Measurements from ENCODE around the gene HDDC3. TPM values are rescaled to one million over a fixed set of nuclear protein-coding genes. Genes with fewer than 3 reads are reported as not detected.

HDDC3 gene
- total RNA-seq, 2 experiments from 2014 or later, result 34.2 to 35.6 TPM

- ATAC-seq (no peak), DNase-seq (no peak)
- POLR2A ChIA-PET, result interaction anchor here (1.2 kb wide), 2 partner anchors 16 to 31 kb away, joined by 3 to 5 read pairs; no protein-coding TSS in a partner anchor
- intact Hi-C loops (cut with micrococcal nuclease), result no loop called here
- CTCF ChIA-PET, result interaction anchor here (1.4 kb wide), 1 partner anchor 29 kb away, joined by 5 read pairs; no protein-coding TSS in a partner anchor
- TF ChIP-seq CTCF (IDR thresholded peaks at IDR 0.05), result no peak
- H3K4me3 Mint-ChIP-seq, result no peak overlapping the region
- peaks cover 57% of the 10 kb centered on the region for H3K36me3 Mint-ChIP-seq (ENCODE audit: low read depth)
- no peaks in the 10 kb centered on the region for H3K27me3 Mint-ChIP-seq
- H3K9me3 Mint-ChIP-seq, result no peaks in the 10 kb centered on the region
- H3K4me1 Mint-ChIP-seq (ENCODE audit: low read depth), result peaks cover 2% of the 10 kb centered on the region
- no peak overlapping the region for H3K27ac Mint-ChIP-seq
Observed at GRCh38 chr15:90962021-90962420, 29.7 kb upstream of the HDDC3 start.

GRCh38 chr15:90960298-90961091 is 28.1 kb upstream of the HDDC3 start:
- DNase-seq, result no peak
- Mint-ChIP-seq H3K27ac (no peak overlapping the region), H3K36me3 (ENCODE audit: low read depth) (peaks cover 55% of the 10 kb centered on the region), H3K4me1 (ENCODE audit: low read depth) (peaks cover 5% of the 10 kb centered on the region), H3K9me3 (no peaks in the 10 kb centered on the region), H3K4me3 (no peak overlapping the region), H3K27me3 (no peaks in the 10 kb centered on the region)
- POLR2A ChIA-PET, result interaction anchor here (0.7 to 4.5 kb wide), 2 partner anchors 8 to 29 kb away, joined by 3 to 38 read pairs; no protein-coding TSS in a partner anchor
- no peak for TF ChIP-seq CTCF (IDR thresholded peaks at IDR 0.05)
- no peak for ATAC-seq
- intact Hi-C loops (cut with micrococcal nuclease), result no loop called here
- CTCF ChIA-PET, result interaction anchor here (0.8 to 8.0 kb wide), 4 partner anchors 18 to 95 kb away, joined by 4 to 178 read pairs (median 23); partner anchors contain the start of genes HDDC3 and UNC45A

- DNase-seq (no peak), ATAC-seq (no peak)
- Mint-ChIP-seq H3K9me3 (no peaks in the 10 kb centered on the region), H3K4me1 (ENCODE audit: low read depth) (peaks cover 5% of the 10 kb centered on the region), H3K4me3 (no peak overlapping the region), H3K27me3 (no peaks in the 10 kb centered on the region), H3K36me3 (ENCODE audit: low read depth) (peaks cover 53% of the 10 kb centered on the region), H3K27ac (no peak overlapping the region)
- TF ChIP-seq CTCF (IDR thresholded peaks at IDR 0.05), result no peak
- ChIA-PET CTCF (interaction anchor here (0.8 to 8.0 kb wide), 5 partner anchors 19 to 96 kb away, joined by 4 to 178 read pairs (median 28); partner anchors contain the start of genes HDDC3 and UNC45A), POLR2A (interaction anchor here (0.7 to 4.5 kb wide), 3 partner anchors 8 to 28 kb away, joined by 3 to 38 read pairs (median 3); no protein-coding TSS in a partner anchor)
- intact Hi-C loops (cut with micrococcal nuclease), result loop anchor here (5.0 kb wide), 1 partner anchor 312 kb away; no protein-coding TSS in a partner anchor
Observed at GRCh38 chr15:90959894-90960293, 27.5 kb upstream of the HDDC3 start.

- no peak for ATAC-seq
Observed at GRCh38 chr15:90959028-90959595, 26.8 kb upstream of the HDDC3 start.

More at GRCh38 chr15:90959028-90959595, 26.8 kb upstream of the HDDC3 start:
- no peak for TF ChIP-seq CTCF (IDR thresholded peaks at IDR 0.05)
- Mint-ChIP-seq H3K27ac (no peak overlapping the region), H3K27me3 (no peaks in the 10 kb centered on the region), H3K4me3 (no peak overlapping the region), H3K9me3 (no peaks in the 10 kb centered on the region), H3K36me3 (ENCODE audit: low read depth) (peaks cover 54% of the 10 kb centered on the region), H3K4me1 (ENCODE audit: low read depth) (peaks cover 8% of the 10 kb centered on the region)
- DNase-seq, result no peak
- ChIA-PET CTCF (interaction anchor here (3.8 to 8.0 kb wide), 5 partner anchors 11 to 313 kb away, joined by 20 to 178 read pairs (median 38); partner anchors contain the start of genes HDDC3 and UNC45A), POLR2A (interaction anchor here (1.3 to 8.3 kb wide), 3 partner anchors 9 to 21 kb away, joined by 3 to 98 read pairs (median 38); partner anchors contain the start of genes HDDC3 and UNC45A)
- intact Hi-C loops (cut with micrococcal nuclease), result loop anchor here (5.0 kb wide), 1 partner anchor 313 kb away; no protein-coding TSS in a partner anchor

Data from activated CD8-positive, alpha-beta T cell treated with anti-CD3 and anti-CD28 coated beads for 36 hours (primary cell).